GM23338 (cell line): ENCODE data around the gene CPSF4L. TPM values are rescaled to one million over a fixed set of nuclear protein-coding genes. Genes with fewer than 3 reads are reported as not detected.

ENCODE experiments used
- ATAC-seq: fragments of 200-7000 bp; cut with Tn5 transposase; 3 replicates; pipeline ENCODE4 v1.9.1; 2020
- DNase-seq: peaks from one replicate; pipeline ENCODE4 v3.0.0-alpha.2; 2015; ENCODE audit warnings: low spot score
- H2AFZ ChIP-seq: fragments of 200-600 bp; sonication (generic); 2 replicates; pipeline ENCODE4 v1.8.0; 2016; ENCODE audit warnings: antibody characterized with exemption, mild to moderate bottlenecking, moderate library complexity
- H3F3A ChIP-seq: fragments of 200-600 bp; sonication (generic); replicated peaks from 2 replicates; pipeline ENCODE4 v1.8.0; 2017; ENCODE audit warnings: antibody characterized with exemption, mixed run types, low read depth
- H3K27ac ChIP-seq: fragments of 200-600 bp; sonication (generic); 2 replicates; pipeline ENCODE4 v1.6.1; 2016; ENCODE audit warnings: low read depth
- H3K27me3 ChIP-seq: fragments of 200-600 bp; sonication (generic); 2 replicates; pipeline ENCODE4 v1.8.0; 2016; ENCODE audit warnings: mild to moderate bottlenecking, mixed run types, moderate library complexity; ENCODE audit not compliant: insufficient read depth
- H3K36me3 ChIP-seq: fragments of 200-600 bp; sonication (generic); 2 replicates; pipeline ENCODE4 v1.8.0; 2016; ENCODE audit warnings: mild to moderate bottlenecking; ENCODE audit not compliant: insufficient read depth
- H3K4me1 ChIP-seq: fragments of 200-600 bp; sonication (generic); 2 replicates; pipeline ENCODE4 v1.8.0; 2016; ENCODE audit warnings: mild to moderate bottlenecking, moderate library complexity; ENCODE audit not compliant: insufficient read depth
- H3K4me2 ChIP-seq: fragments of 200-600 bp; sonication (generic); 2 replicates; pipeline ENCODE4 v1.7.1; 2017; ENCODE audit warnings: mixed run types
- H3K4me3 ChIP-seq: fragments of 200-600 bp; sonication (generic); 2 replicates; pipeline ENCODE4 v1.6.1; 2016; ENCODE audit warnings: mixed run types
- H3K79me2 ChIP-seq: fragments of 200-600 bp; sonication (generic); replicated peaks from 2 replicates; pipeline ENCODE4 v1.8.0; 2017; ENCODE audit warnings: mild to moderate bottlenecking; ENCODE audit not compliant: insufficient read depth
- H3K9me2 ChIP-seq: fragments of 200-600 bp; sonication (generic); 2 replicates; pipeline ENCODE4 v1.8.0; 2017; ENCODE audit not compliant: insufficient read depth
- H4K20me1 ChIP-seq: fragments of 200-600 bp; sonication (generic); replicated peaks from 2 replicates; pipeline ENCODE4 v1.8.0; 2017; ENCODE audit warnings: mild to moderate bottlenecking; ENCODE audit not compliant: insufficient read depth
- H3K27ac Mint-ChIP-seq: 2 replicates; pipeline ENCODE4 v1.8.0; 2020; ENCODE audit warnings: inconsistent platforms, mild to moderate bottlenecking, moderate library complexity, mixed read lengths
- H3K27me3 Mint-ChIP-seq: 3 replicates; pipeline ENCODE4 v1.8.0; 2022; ENCODE audit warnings: low read depth, mild to moderate bottlenecking, moderate library complexity, mixed read lengths, inconsistent platforms; ENCODE audit not compliant: insufficient read depth, poor library complexity
- H3K36me3 Mint-ChIP-seq: 3 replicates; pipeline ENCODE4 v1.8.0; 2021; ENCODE audit warnings: low read depth, mild to moderate bottlenecking, inconsistent platforms, moderate library complexity, mixed read lengths
- H3K4me1 Mint-ChIP-seq: 3 replicates; pipeline ENCODE4 v1.8.0; 2020; ENCODE audit warnings: mild to moderate bottlenecking, inconsistent platforms, mixed read lengths
- H3K4me3 Mint-ChIP-seq: 3 replicates; pipeline ENCODE4 v1.8.0; 2021; ENCODE audit warnings: moderate library complexity, mild to moderate bottlenecking, inconsistent platforms, mixed read lengths
- H3K9me3 Mint-ChIP-seq: 3 replicates; pipeline ENCODE4 v1.8.0; 2020; ENCODE audit warnings: moderate library complexity, mild to moderate bottlenecking, inconsistent platforms, mixed read lengths
- CREB1 ChIP-seq: fragments of 250-450 bp; sonication (Bioruptor Pico); IDR thresholded peaks from 2 replicates; pipeline ENCODE4 v1.5.0; 2020; ENCODE audit warnings: low read depth, mild to moderate bottlenecking, moderate library complexity
- CTCF ChIP-seq, 2 experiments: fragments of 200-600 bp in 1 of 2; sonication (generic) in 1 of 2; conservative IDR thresholded peaks; 2 replicates each; pipeline versions ENCODE4 v1.5.1 to v1.6.1; 2016 to 2017; ENCODE audit warnings: antibody characterized with exemption in 2 of 2, low read depth in 2 of 2, mild to moderate bottlenecking in 2 of 2, moderate library complexity in 1 of 2
- ETS1 ChIP-seq: IDR thresholded peaks from 2 replicates; pipeline ENCODE4 v1.6.1; 2016; ENCODE audit warnings: antibody characterized with exemption
- EZH2 ChIP-seq: fragments of 200-600 bp; sonication (generic); IDR thresholded peaks from one replicate; pipeline ENCODE4 v1.8.0; 2017; ENCODE audit warnings: antibody characterized with exemption, mild to moderate bottlenecking, low read depth; ENCODE audit not compliant: unreplicated experiment
- EZH2phosphoT487 ChIP-seq: fragments of 200-600 bp; sonication (generic); IDR thresholded peaks from one replicate; pipeline ENCODE4 v1.8.1; 2018; ENCODE audit warnings: antibody characterized with exemption; ENCODE audit not compliant: unreplicated experiment
- JUNB ChIP-seq: IDR thresholded peaks from one replicate; pipeline ENCODE4 v1.6.1; 2016; ENCODE audit warnings: antibody characterized with exemption; ENCODE audit not compliant: unreplicated experiment
- NANOG ChIP-seq: IDR thresholded peaks from 2 replicates; pipeline ENCODE4 v1.6.1; 2016; ENCODE audit warnings: antibody characterized with exemption, borderline replicate concordance
- POLR2AphosphoS5 ChIP-seq: IDR thresholded peaks from 2 replicates; pipeline ENCODE4 v1.6.1; 2016; ENCODE audit warnings: antibody characterized with exemption, low read depth
- REST ChIP-seq: IDR thresholded peaks from one replicate; pipeline ENCODE4 v1.6.1; 2018; ENCODE audit warnings: antibody characterized with exemption; ENCODE audit not compliant: unreplicated experiment
- STAT1 ChIP-seq: IDR thresholded peaks from one replicate; pipeline ENCODE4 v1.6.1; 2016; ENCODE audit warnings: antibody characterized with exemption; ENCODE audit not compliant: unreplicated experiment
- ZNF114 ChIP-seq: fragments of 250-450 bp; sonication (Bioruptor Pico); IDR thresholded peaks from 2 replicates; pipeline ENCODE4 v1.5.0; 2020; ENCODE audit warnings: mild to moderate bottlenecking, moderate library complexity
- ZNF331 ChIP-seq: fragments of 250-450 bp; sonication (Bioruptor Pico); IDR thresholded peaks from 2 replicates; pipeline ENCODE4 v1.5.0; 2020; ENCODE audit warnings: low read depth, mild to moderate bottlenecking, moderate library complexity
- ZNF462 ChIP-seq: fragments of 250-450 bp; sonication (Bioruptor Pico); IDR thresholded peaks from 2 replicates; pipeline ENCODE4 v1.5.0; 2020; ENCODE audit warnings: mild to moderate bottlenecking, moderate library complexity
- polyA plus RNA-seq: library from polyadenylated mRNA; unstranded; fragments of >200 nt; fragmentation: Nextera tagmentation; extraction: Ambion mirVana; gene quantifications from 2 replicates; pipeline ENCODE4 v1.2.1, GENCODE V29; 2016
- total RNA-seq: library from RNA; depleted of rRNA; stranded (reverse); fragments of >200 nt; shearing (Covaris generic); gene quantifications from 2 replicates; pipeline ENCODE4 v1.2.3, GENCODE V29; 2014

The CPSF4L gene
- total and polyA plus RNA-seq, 2 experiments from 2014 or later, result not detected

- Histone ChIP-seq H3K4me3 (no peak overlapping the region), H4K20me1 (peaks cover 23% of the 10 kb centered on the region; the same call in 1 of the 2 replicates), H3K27ac (peak overlapping the region; percentile 85), H2AFZ (no peak overlapping the region), H3K4me1 (peaks cover 39% of the 10 kb centered on the region), H3K4me2 (peak overlapping the region; percentile 42), H3F3A (no peaks in the 10 kb centered on the region), H3K27me3 (no peaks in the 10 kb centered on the region), H3K9me2 (no peaks in the 10 kb centered on the region), H3K79me2 (peaks cover 91% of the 10 kb centered on the region), H3K36me3 (no peaks in the 10 kb centered on the region)
- no peak for ATAC-seq
- Mint-ChIP-seq H3K9me3 (no peaks in the 10 kb centered on the region), H3K36me3 (peaks cover 13% of the 10 kb centered on the region; the same call in 2 of the 3 replicates), H3K27ac (no peak overlapping the region), H3K27me3 (peaks cover 12% of the 10 kb centered on the region), H3K4me1 (peaks cover 50% of the 10 kb centered on the region), H3K4me3 (no peak overlapping the region)
- TF ChIP-seq CREB1 (CRISPR knock-in tag), result no peak
- TF ChIP-seq EZH2phosphoT487, result no peak
- TF ChIP-seq ZNF462, result no peak
- no peak for TF ChIP-seq JUNB
- TF ChIP-seq ETS1, result no peak
- no peak for TF ChIP-seq REST
- no peak for TF ChIP-seq POLR2AphosphoS5
- TF ChIP-seq ZNF114, result no peak
- no peak for TF ChIP-seq ZNF331 (CRISPR knock-in tag)
- no peak for TF ChIP-seq CTCF (conservative IDR thresholded peaks at IDR 0.05; ENCODE audit: low read depth in 2 of 2)
- TF ChIP-seq NANOG, result no peak
- TF ChIP-seq STAT1, result no peak
- no peak for TF ChIP-seq EZH2
- no peak for DNase-seq
Observed at GRCh38 chr17:73227944-73228343, 33.7 kb downstream of the CPSF4L start.
